ENCODE measurements around the gene NKD1. TPM values are rescaled to one million over a fixed set of nuclear protein-coding genes. Genes with fewer than 3 reads are reported as not detected.
"Not testable (repeated sequence)": the region's sequence is repeated elsewhere in the genome, so short reads cannot be mapped to it uniquely, and the experiment has no call there.

The NKD1 gene
- total and polyA plus RNA-seq, 5 donors = 0.68 to 3.2 (median 1.6) TPM

GRCh38 chr16:50531359-50531758 lies 16.8 kb upstream of the NKD1 start:
- H3K4me1 ChIP-seq (ENCODE audit: control insufficient read depth, insufficient read depth, low read length) = no peaks in the 10 kb centered on the region
- 90% methylated on average over 2 of the region's 2 CpGs for WGBS

DNA sequence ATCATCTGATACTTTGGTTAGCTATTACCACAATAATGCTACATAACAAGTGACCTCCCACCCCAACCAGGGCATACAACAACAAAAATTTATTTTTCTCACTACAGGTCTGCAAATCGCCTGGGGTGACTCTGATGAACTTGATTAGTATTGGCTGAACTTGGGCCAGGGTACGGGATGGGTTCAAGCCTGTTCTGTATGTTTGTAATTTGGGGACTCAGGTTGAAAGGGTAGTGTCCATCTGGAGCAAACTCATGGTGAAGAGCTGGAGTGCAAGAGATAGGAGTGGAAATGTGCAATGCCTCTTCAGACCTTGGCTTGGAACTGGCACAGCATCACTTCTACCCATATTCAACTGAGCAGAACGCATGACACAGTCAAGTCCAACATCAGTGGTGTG lies 16.3 kb upstream of the NKD1 start:
- no peak for DNase-seq
- WGBS = 78% methylated on average over 3 of the region's 3 CpGs
- intact Hi-C loops (cut with DNase I) = no loop called here

More at GRCh38 chr16:50531359-50531758, 16.8 kb upstream of the NKD1 start:
- ATAC-seq (no peak), DNase-seq (no peak)
- Histone ChIP-seq H3K9me3 (ENCODE audit: control insufficient read depth, low read length) (peaks cover 1% of the 10 kb centered on the region), H3K27ac (ENCODE audit: low read length) (no peak overlapping the region), H3K27me3 (ENCODE audit: control insufficient read depth, insufficient read depth) (no peaks in the 10 kb centered on the region), H3K4me3 (ENCODE audit: low read length) (no peak overlapping the region)
- intact Hi-C loops (cut with DNase I) = no loop called here

DNA sequence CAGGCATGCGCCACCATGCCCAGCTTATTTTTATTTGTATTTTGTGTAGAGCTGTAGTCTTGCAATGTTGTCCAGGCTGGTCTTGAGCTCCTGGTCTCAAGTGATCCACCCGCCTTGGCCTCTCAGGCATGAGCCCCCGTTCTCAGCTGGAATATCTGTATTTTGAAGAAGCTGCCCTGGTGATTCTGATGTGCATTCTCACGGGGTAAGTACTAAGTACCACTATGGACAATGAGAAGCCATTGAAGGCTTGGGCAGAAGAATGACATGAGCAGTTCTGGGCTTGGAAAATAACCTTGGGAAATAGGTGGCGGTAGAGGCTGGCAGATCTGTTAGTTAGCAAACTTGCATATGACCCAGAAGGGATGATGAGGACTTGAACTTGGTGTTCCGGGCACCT lies 15.6 kb upstream of the NKD1 start:
- intact Hi-C loops (cut with DNase I) = no loop called here
- no peak for DNase-seq
- peaks cover 1% of the 10 kb centered on the region for H3K9me3 ChIP-seq (ENCODE audit: control insufficient read depth, low read length)
- H3K27ac ChIP-seq (ENCODE audit: low read length) = no peak overlapping the region
- no peaks in the 10 kb centered on the region for H3K4me1 ChIP-seq (ENCODE audit: control insufficient read depth, insufficient read depth, low read length)
- WGBS = 91% methylated on average over 6 of the region's 6 CpGs
- no peak overlapping the region for H3K4me3 ChIP-seq (ENCODE audit: low read length)
- H3K27me3 ChIP-seq (ENCODE audit: control insufficient read depth, insufficient read depth) = no peaks in the 10 kb centered on the region
- no peak for ATAC-seq

More for the DNA sequence above, 16.3 kb upstream of the NKD1 start:
- no peak overlapping the region for H3K27ac ChIP-seq (ENCODE audit: low read length)
- H3K4me1 ChIP-seq (ENCODE audit: control insufficient read depth, insufficient read depth, low read length) = no peaks in the 10 kb centered on the region
- ATAC-seq = no peak
- H3K9me3 ChIP-seq (ENCODE audit: control insufficient read depth, low read length) = peaks cover 1% of the 10 kb centered on the region
- H3K4me3 ChIP-seq (ENCODE audit: low read length) = no peak overlapping the region
- no peaks in the 10 kb centered on the region for H3K27me3 ChIP-seq (ENCODE audit: control insufficient read depth, insufficient read depth)

- peaks cover 1% of the 10 kb centered on the region for H3K9me3 ChIP-seq (ENCODE audit: control insufficient read depth, low read length)
- ATAC-seq (no peak), DNase-seq (no peak)
- WGBS = 90% methylated on average over 4 of the region's 4 CpGs
- H3K27ac ChIP-seq (ENCODE audit: low read length) = no peak overlapping the region
- H3K27me3 ChIP-seq (ENCODE audit: control insufficient read depth, insufficient read depth) = no peaks in the 10 kb centered on the region
- intact Hi-C loops (cut with DNase I) = no loop called here
- H3K4me1 ChIP-seq (ENCODE audit: control insufficient read depth, insufficient read depth, low read length) = no peaks in the 10 kb centered on the region
- H3K4me3 ChIP-seq (ENCODE audit: low read length) = no peak overlapping the region
Observed at GRCh38 chr16:50533317-50533716, 14.9 kb upstream of the NKD1 start.

DNA sequence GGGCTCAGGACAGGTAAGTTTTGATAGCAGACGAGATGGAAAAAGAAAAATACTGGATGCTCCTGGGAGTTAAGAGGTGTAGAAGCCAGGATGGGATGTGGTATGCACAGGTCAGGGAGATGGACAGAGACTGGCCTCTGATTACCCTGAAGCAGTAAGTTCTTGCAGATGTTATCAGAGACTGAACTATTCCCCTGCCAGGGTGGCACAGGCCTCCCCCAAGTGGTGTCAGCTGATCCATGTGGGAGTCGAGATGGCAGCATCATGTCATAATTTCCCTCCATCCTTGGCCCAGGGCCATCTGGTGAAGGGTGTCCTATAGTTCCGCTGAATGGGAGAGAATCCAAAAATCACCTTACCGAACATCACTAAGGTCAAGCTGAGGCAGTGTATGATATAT lies 14.1 kb upstream of the NKD1 start:
- no peak for DNase-seq

GRCh38 chr16:50534556-50534955 lies 13.6 kb upstream of the NKD1 start:
- Histone ChIP-seq H3K27ac (ENCODE audit: low read length) (no peak overlapping the region), H3K9me3 (ENCODE audit: control insufficient read depth, low read length) (no peaks in the 10 kb centered on the region), H3K4me1 (ENCODE audit: control insufficient read depth, insufficient read depth, low read length) (no peaks in the 10 kb centered on the region), H3K4me3 (ENCODE audit: low read length) (no peak overlapping the region), H3K27me3 (ENCODE audit: control insufficient read depth, insufficient read depth) (no peaks in the 10 kb centered on the region)
- no peak for ATAC-seq
- intact Hi-C loops (cut with DNase I) = no loop called here
- no peak for DNase-seq
- 91% methylated on average over 10 of the region's 10 CpGs for WGBS

More for the DNA sequence above, 14.1 kb upstream of the NKD1 start:
- Histone ChIP-seq H3K27ac (ENCODE audit: low read length) (no peak overlapping the region), H3K4me3 (ENCODE audit: low read length) (no peak overlapping the region), H3K9me3 (ENCODE audit: control insufficient read depth, low read length) (no peaks in the 10 kb centered on the region), H3K4me1 (ENCODE audit: control insufficient read depth, insufficient read depth, low read length) (no peaks in the 10 kb centered on the region), H3K27me3 (ENCODE audit: control insufficient read depth, insufficient read depth) (no peaks in the 10 kb centered on the region)
- WGBS = 75% methylated on average over 4 of the region's 4 CpGs
- no peak for ATAC-seq
- intact Hi-C loops (cut with DNase I) = no loop called here

GRCh38 chr16:50534958-50535357 lies 13.2 kb upstream of the NKD1 start:
- Histone ChIP-seq H3K9me3 (ENCODE audit: control insufficient read depth, low read length) (no peaks in the 10 kb centered on the region), H3K4me1 (ENCODE audit: control insufficient read depth, insufficient read depth, low read length) (no peaks in the 10 kb centered on the region), H3K27ac (ENCODE audit: low read length) (no peak overlapping the region), H3K27me3 (ENCODE audit: control insufficient read depth, insufficient read depth) (no peaks in the 10 kb centered on the region), H3K4me3 (ENCODE audit: low read length) (no peak overlapping the region)
- intact Hi-C loops (cut with DNase I) = no loop called here
- DNase-seq (no peak), ATAC-seq (no peak)
- WGBS = 90% methylated on average over 2 of the region's 2 CpGs

GRCh38 chr16:50535506-50536257 lies 12.5 kb upstream of the NKD1 start:
- WGBS = 88% methylated on average over 12 of the region's 12 CpGs
- DNase-seq (no peak), ATAC-seq (no peak)
- Histone ChIP-seq H3K27me3 (ENCODE audit: control insufficient read depth, insufficient read depth) (no peaks in the 10 kb centered on the region), H3K4me3 (ENCODE audit: low read length) (no peak overlapping the region), H3K27ac (ENCODE audit: low read length) (no peak overlapping the region), H3K9me3 (ENCODE audit: control insufficient read depth, low read length) (no peaks in the 10 kb centered on the region), H3K4me1 (ENCODE audit: control insufficient read depth, insufficient read depth, low read length) (no peaks in the 10 kb centered on the region)
- intact Hi-C loops (cut with DNase I) = no loop called here

GRCh38 chr16:50536258-50536645 lies 11.9 kb upstream of the NKD1 start:
- 89% methylated on average over 7 of the region's 7 CpGs for WGBS
- H3K9me3 ChIP-seq (ENCODE audit: control insufficient read depth, low read length); DNase-seq; intact Hi-C loops (cut with DNase I); H3K27ac ChIP-seq (ENCODE audit: low read length); H3K4me3 ChIP-seq (ENCODE audit: low read length); ATAC-seq; H3K27me3 ChIP-seq (ENCODE audit: control insufficient read depth, insufficient read depth); H3K4me1 ChIP-seq (ENCODE audit: control insufficient read depth, insufficient read depth, low read length): not testable (repeated sequence)

GRCh38 chr16:50537533-50538290 lies 10.5 kb upstream of the NKD1 start:
- H3K27ac ChIP-seq (ENCODE audit: low read length) = no peak overlapping the region
- H3K4me1 ChIP-seq (ENCODE audit: control insufficient read depth, insufficient read depth, low read length) = no peaks in the 10 kb centered on the region
- DNase-seq (no peak), ATAC-seq (no peak)
- no peak overlapping the region for H3K4me3 ChIP-seq (ENCODE audit: low read length)
- 78% methylated on average over 8 of the region's 8 CpGs for WGBS
- no peaks in the 10 kb centered on the region for H3K27me3 ChIP-seq (ENCODE audit: control insufficient read depth, insufficient read depth)
- intact Hi-C loops (cut with DNase I) = no loop called here
- no peaks in the 10 kb centered on the region for H3K9me3 ChIP-seq (ENCODE audit: control insufficient read depth, low read length)

DNA sequence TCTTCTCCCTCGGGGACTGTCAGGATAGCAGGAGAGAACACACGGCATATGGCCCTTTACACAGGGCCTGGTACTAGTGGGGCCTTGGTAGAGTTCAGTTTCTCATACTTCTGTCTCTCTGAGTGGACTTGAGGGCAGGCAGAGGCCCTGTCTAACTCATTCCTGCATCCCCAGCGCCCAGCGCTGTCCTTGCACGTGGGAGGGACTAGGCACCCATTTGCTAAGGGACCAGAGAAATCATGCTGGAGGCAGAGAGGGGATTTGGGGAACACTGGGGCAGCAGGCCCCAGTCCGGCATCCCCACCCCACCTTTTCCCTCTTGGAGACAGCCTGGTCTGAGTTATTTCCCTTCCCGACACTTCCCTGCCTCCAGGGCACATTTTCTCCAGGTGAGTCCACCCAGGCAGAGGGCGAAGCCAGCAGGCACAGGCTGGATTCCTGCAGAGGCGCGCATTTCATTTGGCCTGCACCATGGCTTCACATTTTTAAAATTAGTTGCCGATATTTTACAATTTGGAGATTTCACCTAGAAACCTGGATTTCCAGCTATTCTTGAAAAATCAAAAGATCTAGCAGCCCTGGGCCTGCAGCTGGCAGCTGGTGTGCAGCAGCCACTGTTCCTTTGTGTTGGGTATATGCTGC lies 9.7 kb upstream of the NKD1 start:
- ATAC-seq (no peak), DNase-seq (no peak)
- Histone ChIP-seq H3K9me3 (ENCODE audit: control insufficient read depth, low read length) (no peaks in the 10 kb centered on the region), H3K27me3 (ENCODE audit: control insufficient read depth, insufficient read depth) (no peaks in the 10 kb centered on the region), H3K27ac (ENCODE audit: low read length) (no peak overlapping the region), H3K4me3 (ENCODE audit: low read length) (no peak overlapping the region), H3K4me1 (ENCODE audit: control insufficient read depth, insufficient read depth, low read length) (no peaks in the 10 kb centered on the region)
- WGBS = 86% methylated on average over 11 of the region's 11 CpGs
- intact Hi-C loops (cut with DNase I) = no loop called here

Measured in right cardiac atrium (tissue), 5 donors.